NCI-H1105 treated with DMSO at 0.1 percent for 48 hours (cell line): ENCODE data around the gene MRO.
"Not testable (repeated sequence)": the region's sequence is repeated elsewhere in the genome, so short reads cannot be mapped to it uniquely, and the experiment has no call there.

Experiments used
- DNase-seq: peaks from one replicate; lab custom pipeline; 2025; lab: John Stamatoyannopoulos, UW

MRO gene

DNA sequence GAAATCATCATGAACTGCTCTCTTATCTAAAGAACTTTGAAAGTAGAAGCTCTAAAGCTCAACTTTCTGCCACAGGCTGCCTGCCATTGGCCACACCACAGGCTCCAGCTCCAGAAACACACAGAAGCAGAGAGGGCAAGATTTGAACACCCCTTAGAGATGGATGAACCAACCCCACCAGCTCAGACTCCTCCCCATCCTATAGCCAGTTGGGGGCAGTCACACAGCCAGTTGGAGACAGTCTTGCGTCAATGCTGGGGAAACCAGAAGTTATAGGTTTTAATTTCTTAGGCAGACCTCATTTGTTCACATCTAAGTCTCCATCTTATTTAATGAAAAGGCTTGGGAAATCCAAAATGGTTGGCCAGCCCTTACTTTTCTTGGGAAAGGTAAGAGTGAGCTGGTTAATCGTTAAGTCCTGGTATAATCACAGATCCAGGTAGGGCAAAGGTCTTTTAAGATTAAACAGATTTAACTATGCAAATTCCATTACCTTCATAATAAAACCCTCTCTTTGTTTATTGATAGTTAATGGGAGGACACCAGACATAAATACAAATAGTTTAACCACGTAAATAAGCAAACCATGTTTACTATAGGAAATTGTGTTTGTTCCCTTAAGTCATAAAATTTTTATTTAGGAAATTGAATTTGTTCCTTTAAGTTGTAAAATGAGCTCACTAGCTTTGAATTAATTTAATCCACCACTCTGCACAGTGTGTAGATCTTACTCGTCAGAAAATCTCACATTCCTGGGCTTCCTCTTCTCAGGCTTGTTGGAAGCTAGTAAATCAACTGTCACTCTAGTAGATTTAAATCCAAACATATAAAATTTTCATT is 28.0 kb downstream of the MRO start:
- DNase-seq, result no peak

DNA sequence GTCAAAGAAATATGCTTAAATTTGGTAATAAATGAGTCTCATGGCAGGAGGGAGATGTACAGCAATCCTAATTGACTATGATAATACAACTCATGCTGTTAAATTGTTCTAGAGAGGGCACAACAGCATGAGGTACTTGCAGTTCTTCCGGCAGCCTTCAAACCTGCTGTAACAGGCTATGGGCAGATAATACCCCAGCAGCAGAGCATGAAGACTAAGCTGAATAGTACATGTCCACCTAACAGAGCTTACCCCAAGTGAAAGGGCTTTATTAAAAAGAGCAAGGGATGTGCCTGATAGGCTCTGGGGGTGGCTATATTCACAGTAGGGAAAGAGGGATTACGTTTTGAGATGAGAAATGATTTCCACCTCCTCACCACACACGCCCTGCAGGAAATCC is 28.9 kb downstream of the MRO start:
- DNase-seq, result no peak

DNA sequence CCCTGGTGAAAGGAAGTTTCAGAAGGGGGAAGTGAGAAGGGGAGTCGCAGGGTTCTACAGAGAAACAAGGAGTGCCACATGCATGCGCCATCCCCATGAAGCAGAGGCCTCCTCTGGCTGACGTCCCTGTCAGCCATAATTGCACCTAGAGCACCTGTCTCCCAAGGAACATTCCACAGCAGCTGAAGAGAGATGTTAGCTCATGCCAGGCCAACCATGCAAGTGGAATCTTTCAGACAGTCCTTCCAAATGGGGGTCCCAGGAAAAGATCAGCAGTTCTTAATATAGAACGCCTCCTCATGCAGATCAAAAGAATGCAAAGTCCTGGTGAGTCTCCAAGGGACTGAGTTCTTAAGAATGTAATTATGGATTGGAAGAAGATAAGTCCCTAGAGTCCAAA is 29.6 kb downstream of the MRO start:
- DNase-seq, result no peak

DNA sequence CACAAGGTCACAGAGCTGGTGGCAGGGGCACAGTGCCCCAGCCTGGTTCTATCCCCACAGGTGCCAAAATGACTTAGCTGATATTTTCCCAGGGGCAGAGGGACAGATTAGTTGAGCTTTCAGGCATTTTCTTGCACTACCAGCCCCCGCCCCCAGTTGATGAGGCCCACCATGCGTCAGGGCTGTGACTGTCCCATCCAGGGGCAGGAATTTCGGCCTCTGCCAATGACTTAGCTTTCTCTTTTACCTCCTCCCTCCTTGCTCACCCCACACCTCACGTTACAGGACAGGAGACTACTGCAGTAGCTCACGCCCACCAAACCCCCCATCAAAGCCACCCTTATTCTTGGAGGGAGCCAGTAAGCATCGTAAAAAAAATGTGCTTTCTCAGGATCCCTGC is 31.5 kb downstream of the MRO start:
- no peak for DNase-seq

DNA sequence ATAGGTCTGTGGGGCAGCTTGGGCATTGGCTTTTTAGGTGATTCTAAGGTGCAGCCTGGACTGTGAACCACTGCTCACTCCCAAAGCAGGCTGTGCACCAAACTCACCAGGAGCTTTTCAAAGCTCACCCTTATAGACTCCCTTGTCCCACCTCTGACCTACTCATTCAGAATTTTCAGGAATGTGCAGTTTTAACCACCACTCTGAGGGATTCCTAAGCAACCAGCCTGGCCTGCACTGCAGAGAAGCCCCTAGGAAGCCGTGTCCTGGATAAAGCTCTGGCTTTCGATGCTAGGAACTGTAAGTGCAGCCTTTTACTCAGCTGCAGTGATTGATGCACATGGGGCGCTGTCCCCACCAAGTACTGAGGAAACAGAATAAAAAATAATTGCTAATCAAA is 33.0 kb downstream of the MRO start:
- DNase-seq, result no peak

DNA sequence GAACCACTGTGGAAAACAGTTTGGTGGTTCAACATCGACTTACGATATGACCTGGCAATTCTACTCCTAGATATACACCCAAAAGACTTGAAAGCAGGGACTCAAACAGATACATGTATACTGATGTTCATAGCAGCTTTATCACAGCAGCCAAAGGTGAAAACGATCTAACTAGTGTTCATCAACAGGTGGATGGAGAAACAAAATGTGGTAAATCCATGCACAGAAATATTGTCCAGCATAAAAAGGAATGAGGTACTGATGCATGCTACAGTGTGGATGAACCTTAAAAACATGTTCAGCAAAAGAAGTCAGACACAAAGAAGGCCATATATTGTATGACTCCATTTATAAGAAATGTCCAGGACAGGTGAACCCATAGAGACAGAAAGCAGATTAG is 36.3 kb downstream of the MRO start:
- DNase-seq, result no peak

DNA sequence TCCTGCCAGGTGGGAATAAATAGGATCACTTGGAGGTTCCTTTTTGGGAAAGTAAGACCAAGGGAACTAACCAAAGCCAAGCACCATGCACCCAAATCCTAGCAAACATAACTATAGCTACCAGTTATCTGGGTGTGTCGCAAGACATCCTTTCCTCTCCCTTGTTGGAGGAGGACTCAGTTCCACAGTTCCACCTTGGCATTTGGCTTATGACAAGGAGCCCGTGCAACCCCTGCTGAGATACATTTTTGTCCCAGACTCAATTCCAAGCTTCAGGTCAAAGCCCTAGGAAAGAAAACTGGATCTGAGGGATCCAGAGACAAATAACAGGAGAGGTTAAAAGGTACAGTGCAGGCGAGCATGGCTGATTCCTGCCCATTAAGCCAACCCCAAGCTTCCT is 40.8 kb downstream of the MRO start:
- not testable (repeated sequence) for DNase-seq

DNA sequence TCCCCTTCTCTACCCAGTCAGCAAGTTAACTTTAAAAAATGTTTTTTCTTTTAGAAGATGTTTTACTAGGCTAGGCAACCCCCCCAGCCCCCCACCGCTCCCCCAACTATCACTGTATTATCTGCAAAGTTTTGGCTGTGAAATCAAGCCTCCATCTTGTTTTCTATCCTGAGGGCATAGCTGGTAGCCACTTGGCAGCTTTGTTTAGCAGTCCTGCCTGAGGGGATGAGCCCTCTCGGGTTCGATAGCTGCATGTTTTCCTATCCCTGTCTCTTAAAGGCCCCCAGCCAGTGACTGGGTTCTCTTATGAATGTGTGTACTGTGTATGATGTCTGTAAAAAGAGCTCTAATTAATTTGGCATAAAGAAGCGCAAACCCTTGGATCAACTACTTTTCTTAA is 43.4 kb downstream of the MRO start:
- no peak for DNase-seq

DNA sequence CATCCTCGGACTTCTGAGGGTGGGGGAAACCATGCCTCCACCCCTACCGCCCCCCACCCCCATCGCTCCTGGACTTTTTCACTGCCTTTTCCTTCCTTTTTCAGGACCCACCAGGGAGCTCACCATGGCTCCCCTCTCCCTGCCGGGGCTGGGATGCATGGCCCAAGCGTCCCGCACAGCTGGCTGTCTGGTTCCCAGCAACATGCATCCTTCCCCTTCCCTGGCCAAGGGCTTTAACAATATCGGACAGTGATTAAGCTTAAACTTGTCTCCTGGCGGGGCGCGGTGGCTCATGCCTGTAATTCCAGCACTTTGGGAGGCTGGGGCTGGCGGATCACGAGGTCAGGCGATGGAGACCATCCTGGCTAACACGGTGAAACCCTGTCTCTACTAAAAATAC is 44.1 kb downstream of the MRO start:
- no peak for DNase-seq

DNA sequence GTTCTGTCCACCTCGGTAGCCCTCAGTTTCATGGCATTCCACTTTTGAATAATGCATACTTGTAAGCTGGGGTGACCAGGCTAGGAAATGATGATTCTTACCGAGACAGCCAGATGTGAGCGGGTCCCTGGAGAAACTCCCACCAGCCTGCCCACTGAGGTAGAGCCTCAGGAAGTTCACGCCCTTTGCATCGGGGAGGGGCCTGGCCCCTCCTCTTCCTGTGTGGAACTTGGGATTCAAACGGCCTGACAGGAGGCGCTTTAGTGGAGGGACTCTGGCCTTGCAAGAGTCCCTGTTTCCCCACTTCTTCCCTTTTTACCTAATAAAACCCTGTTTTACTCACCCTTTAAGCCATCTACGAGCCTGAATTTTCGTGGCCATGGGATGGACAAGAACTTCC is 44.6 kb downstream of the MRO start:
- DNase-seq, result no peak

DNA sequence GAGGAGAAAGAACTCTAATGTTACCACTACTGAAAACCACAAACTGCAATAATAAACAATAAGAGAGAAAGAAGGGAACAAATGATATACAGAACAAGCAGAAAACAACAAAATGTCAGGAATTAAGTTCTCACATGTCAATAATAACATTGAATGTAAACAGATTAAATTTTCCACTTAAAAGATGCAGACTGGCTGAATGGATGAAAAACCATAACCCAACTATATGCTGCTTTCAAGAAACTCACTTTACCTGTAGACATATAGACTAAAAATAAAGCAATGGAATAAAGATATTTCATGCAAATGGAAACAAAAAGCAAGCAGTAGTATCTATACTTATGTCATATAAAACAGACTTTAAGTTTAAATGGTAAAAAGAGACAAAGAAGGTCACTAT is 50.4 kb downstream of the MRO start:
- DNase-seq, result no peak

DNA sequence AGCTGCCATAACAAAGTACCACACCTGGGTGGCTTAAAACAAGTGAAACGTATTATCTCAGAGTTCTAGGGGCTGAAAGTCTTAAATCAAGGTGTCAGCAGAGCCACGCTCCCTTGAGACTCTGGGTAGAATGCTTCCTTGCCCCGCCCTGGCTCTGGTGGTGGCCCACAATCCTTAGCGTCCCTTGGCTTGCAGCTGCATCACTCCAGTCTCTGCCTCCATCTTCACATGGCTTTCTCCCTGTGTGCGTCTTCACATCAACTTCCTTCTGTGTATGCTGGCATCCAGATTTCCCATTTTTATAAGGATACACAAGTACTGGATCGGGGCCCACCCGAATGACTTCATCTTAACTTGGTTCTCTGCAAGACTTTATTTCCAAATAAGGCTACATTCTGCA is 62.5 kb downstream of the MRO start:
- DNase-seq, result no peak

DNA sequence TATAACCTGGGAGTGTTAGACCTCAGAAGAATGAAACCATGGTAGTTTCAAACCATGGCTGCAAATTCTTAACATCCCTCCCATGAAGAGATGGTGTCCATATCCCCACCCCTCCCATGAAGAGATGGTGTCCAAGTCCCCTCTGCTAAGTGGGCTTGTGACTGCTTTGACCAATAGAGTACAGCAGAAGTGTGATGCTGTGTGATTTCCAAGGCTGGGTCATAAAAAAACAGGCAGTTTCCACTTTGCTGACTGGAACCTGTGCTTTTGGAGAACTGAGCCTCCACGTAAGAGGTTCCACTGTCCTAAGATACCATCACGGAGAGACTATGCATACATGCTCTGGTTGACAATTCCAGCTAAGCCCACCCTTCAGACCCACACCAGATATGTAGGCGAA is 65.5 kb downstream of the MRO start:
- DNase-seq, result no peak

DNA sequence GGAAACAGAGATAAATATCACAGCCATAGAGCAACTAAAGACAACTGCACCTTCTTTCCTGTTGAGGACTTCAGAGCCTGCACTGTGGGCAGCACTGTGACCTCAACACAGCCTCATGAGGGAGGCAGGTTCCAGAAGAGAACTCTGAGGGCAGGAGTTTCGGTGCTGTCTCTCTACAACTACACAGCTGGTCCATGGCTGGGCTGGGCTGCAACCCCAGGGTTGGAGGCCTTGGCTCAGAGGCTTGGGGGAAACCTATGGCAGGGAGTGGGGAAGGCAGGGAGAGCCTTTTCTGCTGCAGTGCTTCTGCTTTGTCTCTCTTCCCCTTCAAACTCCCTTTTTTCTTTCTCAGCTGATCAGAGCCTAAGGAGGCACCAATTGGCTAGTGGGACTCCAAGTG is 66.5 kb downstream of the MRO start:
- DNase-seq, result no peak

DNA sequence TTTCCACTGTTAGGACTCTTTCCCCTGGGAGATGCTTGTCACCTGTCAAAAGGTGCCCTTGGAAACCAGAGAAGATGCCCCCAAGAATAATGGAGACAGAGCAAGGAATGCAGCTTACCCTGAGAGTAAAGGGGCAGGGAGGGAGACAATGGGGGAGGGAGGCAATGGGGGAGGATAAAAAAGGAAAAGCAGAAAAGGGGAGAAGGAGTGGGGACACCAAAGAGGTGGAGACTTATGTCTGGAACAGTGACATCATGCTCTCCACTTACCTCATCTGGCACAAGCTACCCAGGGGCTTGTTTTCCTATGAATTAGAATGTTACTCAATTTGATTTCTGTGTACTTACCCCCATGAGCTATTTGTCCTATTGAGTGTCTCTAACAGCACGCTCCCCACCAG is 67.9 kb downstream of the MRO start:
- no peak for DNase-seq

DNA sequence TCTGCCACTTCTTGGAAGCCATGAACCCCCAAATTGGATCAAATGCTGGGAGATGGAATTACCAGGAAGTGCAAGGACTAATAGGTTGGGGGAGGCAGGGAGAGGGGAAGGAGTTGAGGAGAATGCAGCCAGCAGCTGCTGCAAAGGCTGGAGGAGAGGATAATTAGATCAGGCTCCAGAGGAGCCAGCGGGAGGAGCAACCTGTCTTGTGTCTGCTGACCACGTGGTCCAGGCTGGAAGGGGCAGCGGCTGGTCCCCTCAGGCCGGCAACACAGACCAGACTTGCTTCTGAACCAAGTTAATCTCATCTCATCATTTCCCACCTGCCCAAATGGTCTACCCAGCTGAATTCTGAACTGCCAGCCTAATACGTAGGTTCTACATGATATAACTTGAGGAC is 68.3 kb downstream of the MRO start:
- DNase-seq, result peak; percentile 17

DNA sequence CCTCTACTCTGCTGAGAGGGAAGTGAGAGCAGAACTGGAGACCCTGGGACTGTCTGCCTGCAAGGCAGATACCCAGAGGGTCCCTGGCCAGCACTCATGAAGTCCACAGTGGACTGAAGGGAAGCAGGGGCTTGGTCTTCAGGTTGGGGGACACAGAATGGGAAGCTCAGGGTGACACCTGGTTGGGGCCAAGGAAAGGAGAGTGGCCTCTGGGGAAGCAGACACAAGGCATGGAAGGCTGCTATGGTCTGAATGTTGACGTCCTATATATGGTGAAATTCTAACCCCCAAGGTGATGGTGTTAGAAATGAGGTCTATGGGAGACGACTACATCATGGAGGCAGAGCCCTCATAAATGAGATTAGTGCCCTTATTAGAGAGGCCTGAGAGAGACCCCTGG is 69.3 kb downstream of the MRO start:
- DNase-seq, result no peak

DNA sequence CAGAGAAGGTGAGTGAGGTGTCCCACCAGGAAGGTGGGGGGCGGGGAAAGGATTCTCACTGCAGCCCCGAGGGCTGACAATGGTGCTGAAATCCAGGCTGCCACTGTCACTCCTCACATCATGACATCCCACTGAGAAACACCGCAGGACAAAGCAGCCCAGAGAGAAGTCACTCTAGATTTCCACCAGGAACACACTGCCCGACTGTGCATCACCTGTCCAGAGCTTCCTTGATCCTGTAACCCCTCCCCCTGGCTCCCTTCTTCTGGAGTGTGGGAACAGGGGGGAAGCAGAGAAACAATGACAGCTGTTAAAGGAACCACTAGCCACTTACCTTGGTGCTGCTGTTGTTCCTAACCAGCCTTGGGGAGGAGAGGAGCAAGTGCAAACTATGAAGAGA is 69.9 kb downstream of the MRO start:
- no peak for DNase-seq

DNA sequence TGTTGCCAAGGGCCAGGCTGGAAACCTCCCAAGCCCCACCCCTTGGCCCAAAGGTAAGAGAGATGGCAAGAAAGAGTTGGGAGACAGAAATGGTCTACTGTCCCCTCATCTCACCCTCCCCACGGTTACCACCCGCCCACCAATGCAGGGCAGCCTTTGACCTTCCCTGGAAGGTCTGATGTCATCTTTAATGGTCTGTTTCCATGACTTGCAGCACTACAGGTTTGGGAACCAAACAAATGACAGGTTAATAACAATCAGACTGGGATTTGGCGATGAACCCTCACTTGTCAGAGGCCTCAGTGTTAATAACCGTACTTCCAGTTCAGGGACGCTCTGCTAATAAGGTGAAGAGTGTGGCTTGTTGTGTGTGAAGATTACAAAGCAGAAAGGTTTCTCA is 70.4 kb downstream of the MRO start:
- DNase-seq, result no peak

DNA sequence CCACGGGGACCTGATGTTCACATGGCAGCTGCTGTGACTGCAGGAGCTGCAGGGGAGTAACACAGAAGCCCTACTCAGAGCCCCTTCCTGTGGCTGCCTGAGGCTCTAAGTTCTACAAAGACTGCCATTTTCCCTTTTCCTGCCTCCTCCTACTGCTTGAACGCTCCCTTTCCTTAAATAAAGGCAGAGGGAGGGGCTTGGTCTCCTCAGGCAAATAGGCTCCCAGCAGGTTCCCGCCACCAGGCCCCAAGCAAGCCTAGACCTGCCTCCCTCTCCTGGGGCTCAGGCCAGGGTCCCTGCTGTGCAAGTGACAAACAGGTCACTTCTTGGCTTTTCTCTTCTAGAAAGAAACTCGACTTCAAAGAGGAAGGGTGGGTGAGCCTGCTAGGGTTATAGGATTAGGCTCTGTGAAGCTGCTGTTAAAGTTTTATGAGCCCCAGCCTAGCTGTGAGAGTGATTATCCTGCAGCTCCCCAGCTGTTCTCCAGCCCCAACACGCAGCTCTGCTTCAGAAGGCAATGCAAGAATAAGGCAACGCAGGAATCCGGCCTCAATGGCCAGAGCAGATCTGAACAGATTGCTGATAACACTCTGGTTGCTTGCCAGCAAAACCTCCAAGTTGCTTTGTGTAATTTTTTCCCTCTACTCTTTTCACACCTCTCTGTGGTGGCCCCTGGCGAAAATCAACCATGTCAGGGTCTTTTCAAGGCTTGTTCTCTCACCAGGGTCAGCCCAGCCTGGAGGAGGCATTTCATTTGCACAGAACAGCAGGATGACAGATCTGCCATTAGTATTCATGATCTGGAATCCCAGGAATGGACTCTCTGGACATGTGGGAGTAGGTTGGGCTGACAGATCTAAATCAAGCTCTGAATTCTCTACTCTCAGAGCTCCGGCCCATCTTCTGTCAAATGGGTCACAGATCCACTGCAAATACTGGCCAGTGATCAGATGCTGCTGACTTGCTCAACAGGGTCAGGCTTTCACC is 71.3 kb downstream of the MRO start:
- no peak for DNase-seq

DNA sequence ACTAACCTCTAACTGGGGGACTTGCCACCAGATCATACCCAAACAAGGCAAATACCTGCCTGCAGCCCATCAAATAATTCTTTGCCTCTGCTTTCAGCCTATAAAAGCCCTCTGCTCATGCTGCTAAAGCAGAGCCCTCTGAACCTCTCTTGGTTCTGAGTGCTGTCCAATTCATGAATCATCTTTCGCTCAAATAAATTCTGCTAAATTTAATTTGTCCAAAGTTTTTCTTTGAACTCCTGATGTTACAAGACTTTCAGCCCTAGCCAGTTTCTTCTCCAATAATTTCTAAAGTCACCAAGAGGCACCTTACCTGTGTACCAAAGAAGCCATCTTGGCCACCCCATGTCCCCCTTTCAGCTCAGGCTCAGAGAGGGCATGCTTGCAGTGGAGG is 72.0 kb downstream of the MRO start:
- no peak for DNase-seq

DNA sequence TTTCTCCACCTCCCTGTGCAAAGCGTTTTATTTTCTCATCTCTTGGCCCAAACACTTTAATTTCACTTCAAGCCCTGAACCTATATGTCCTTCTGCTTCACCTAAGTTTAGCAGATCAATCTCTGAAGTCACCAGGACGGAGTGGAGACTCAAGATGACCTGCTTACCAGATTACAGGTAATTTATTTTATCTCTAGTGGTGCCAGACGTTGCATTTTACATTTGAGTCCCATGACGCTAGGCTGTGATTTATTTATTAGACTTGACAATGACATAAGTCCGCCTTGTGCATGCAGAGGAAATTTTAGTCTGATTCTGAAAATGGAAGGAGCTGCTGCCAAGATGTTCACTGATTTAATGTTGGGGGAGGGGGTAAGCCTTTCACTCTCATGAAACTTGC is 73.9 kb downstream of the MRO start:
- no peak for DNase-seq
